H9 (cell line): ENCODE data around the gene QPRT. TPM values are rescaled to one million over a fixed set of nuclear protein-coding genes. Genes with fewer than 3 reads are reported as not detected.

Source experiments
- DNase-seq: peaks from one replicate; pipeline ENCODE4 v3.0.0-alpha.2; 2017
- H2AFZ ChIP-seq: one replicate; pipeline ENCODE4 v1.6.1; 2013; ENCODE audit warnings: mild to moderate bottlenecking, low read length, control low read depth, moderate library complexity
- H2AK5ac ChIP-seq: 2 replicates; pipeline ENCODE4 v1.6.1; 2013; ENCODE audit warnings: low read length, control low read depth, mixed read lengths; ENCODE audit not compliant: insufficient read length
- H2BK120ac ChIP-seq: one replicate; pipeline ENCODE4 v1.6.1; 2013; ENCODE audit warnings: low read depth, mild to moderate bottlenecking, low read length, control low read depth, inconsistent platforms; ENCODE audit not compliant: poor library complexity, severe bottlenecking
- H2BK12ac ChIP-seq: 2 replicates; pipeline ENCODE4 v1.6.1; 2013; ENCODE audit warnings: low read length, control low read depth, mixed read lengths, low read depth; ENCODE audit not compliant: insufficient read length
- H2BK15ac ChIP-seq: 2 replicates; pipeline ENCODE4 v1.6.1; 2013; ENCODE audit warnings: low read depth, low read length, control low read depth
- H2BK20ac ChIP-seq: one replicate; pipeline ENCODE4 v1.6.1; 2013; ENCODE audit warnings: low read depth, mild to moderate bottlenecking, low read length, control low read depth, inconsistent platforms; ENCODE audit not compliant: poor library complexity, severe bottlenecking
- H2BK5ac ChIP-seq: 2 replicates; pipeline ENCODE4 v1.6.1; 2013; ENCODE audit warnings: low read length, control low read depth, mixed read lengths; ENCODE audit not compliant: insufficient read length
- H3K14ac ChIP-seq: 2 replicates; pipeline ENCODE4 v1.6.1; 2013; ENCODE audit warnings: low read length, control low read depth; ENCODE audit not compliant: insufficient read depth
- H3K18ac ChIP-seq: 2 replicates; pipeline ENCODE4 v1.6.1; 2013; ENCODE audit warnings: low read depth, mild to moderate bottlenecking, mixed read lengths, low read length, control low read depth; ENCODE audit not compliant: insufficient read length
- H3K23ac ChIP-seq: 2 replicates; pipeline ENCODE4 v1.6.1; 2013; ENCODE audit warnings: low read length, control low read depth, mixed read lengths, low read depth; ENCODE audit not compliant: insufficient read length
- H3K23me2 ChIP-seq: 2 replicates; pipeline ENCODE4 v1.6.1; 2013; ENCODE audit warnings: low read depth, mild to moderate bottlenecking, mixed read lengths, low read length, control low read depth; ENCODE audit not compliant: insufficient read length, poor library complexity, severe bottlenecking
- H3K27ac ChIP-seq: 2 replicates; pipeline ENCODE4 v1.5.1; 2013; ENCODE audit warnings: low read length, control low read depth, mixed read lengths, low read depth; ENCODE audit not compliant: insufficient read length
- H3K27me3 ChIP-seq: 2 replicates; pipeline ENCODE4 v1.6.1; 2013; ENCODE audit warnings: low read length, control low read depth, inconsistent platforms; ENCODE audit not compliant: insufficient read depth
- H3K4ac ChIP-seq: 2 replicates; pipeline ENCODE4 v1.6.1; 2013; ENCODE audit warnings: low read depth, mild to moderate bottlenecking, control low read depth, inconsistent platforms, low read length, moderate library complexity
- H3K4me1 ChIP-seq: 2 replicates; pipeline ENCODE4 v1.6.1; 2013; ENCODE audit warnings: low read length, control low read depth, inconsistent platforms; ENCODE audit not compliant: insufficient read depth
- H3K4me2 ChIP-seq: 2 replicates; pipeline ENCODE4 v1.6.1; 2013; ENCODE audit warnings: low read length, control low read depth, mixed read lengths; ENCODE audit not compliant: insufficient read length, insufficient read depth
- H3K56ac ChIP-seq: 2 replicates; pipeline ENCODE4 v1.6.1; 2013; ENCODE audit warnings: low read depth, mild to moderate bottlenecking, mixed read lengths, low read length, control low read depth; ENCODE audit not compliant: insufficient read length
- H3K79me1 ChIP-seq: 2 replicates; pipeline ENCODE4 v1.6.1; 2013; ENCODE audit warnings: low read depth, mild to moderate bottlenecking, moderate library complexity, low read length, control low read depth, inconsistent platforms; ENCODE audit not compliant: insufficient read depth, poor library complexity, severe bottlenecking
- H3K79me2 ChIP-seq: 2 replicates; pipeline ENCODE4 v1.6.1; 2013; ENCODE audit warnings: low read length, control low read depth, inconsistent platforms; ENCODE audit not compliant: insufficient read depth
- H3K9ac ChIP-seq: 2 replicates; pipeline ENCODE4 v1.6.1; 2013; ENCODE audit warnings: low read length, control low read depth, mixed read lengths; ENCODE audit not compliant: insufficient read length; ENCODE audit errors: extremely low read depth
- H3K9me3 ChIP-seq: one replicate; pipeline ENCODE4 v1.6.1; 2013; ENCODE audit warnings: low read depth, low read length, inconsistent platforms; ENCODE audit not compliant: control insufficient read depth
- H3T11ph ChIP-seq: one replicate; pipeline ENCODE4 v1.6.1; 2013; ENCODE audit warnings: mild to moderate bottlenecking, low read length, control low read depth, inconsistent platforms
- H4K20me1 ChIP-seq: one replicate; pipeline ENCODE4 v1.6.1; 2013; ENCODE audit not compliant: control insufficient read depth, insufficient read length, insufficient read depth
- H4K5ac ChIP-seq: 2 replicates; pipeline ENCODE4 v1.6.1; 2013; ENCODE audit warnings: low read depth, mild to moderate bottlenecking, mixed read lengths, low read length, control low read depth; ENCODE audit not compliant: insufficient read length
- H4K8ac ChIP-seq: replicated peaks from 2 replicates; pipeline ENCODE4 v1.6.1; 2013; ENCODE audit warnings: low read length, control low read depth, mixed read lengths, low read depth; ENCODE audit not compliant: insufficient read length
- H4K91ac ChIP-seq: 2 replicates; pipeline ENCODE4 v1.6.1; 2013; ENCODE audit warnings: low read depth, mild to moderate bottlenecking, moderate library complexity, mixed read lengths, low read length, control low read depth; ENCODE audit not compliant: insufficient read length
- H3K27ac Mint-ChIP-seq, 3 experiments: 2 replicates in 2 of 3; 3 replicates in 1 of 3; pipeline ENCODE4 v1.8.0; 2020 to 2021; ENCODE audit warnings: mixed read lengths in 3 of 3, mild to moderate bottlenecking in 1 of 3, moderate library complexity in 1 of 3
- H3K27me3 Mint-ChIP-seq: 2 replicates; pipeline ENCODE4 v1.8.0; 2021; ENCODE audit warnings: low read depth, mild to moderate bottlenecking, moderate library complexity, mixed read lengths
- H3K36me3 Mint-ChIP-seq, 3 experiments: 2 replicates in 2 of 3; 3 replicates in 1 of 3; pipeline ENCODE4 v1.8.0; 2020 to 2021; ENCODE audit warnings: low read depth in 3 of 3, mixed read lengths in 3 of 3; ENCODE audit not compliant: insufficient read depth in 1 of 3
- H3K4me1 Mint-ChIP-seq, 2 experiments: 2 replicates each; pipeline ENCODE4 v1.8.0; 2020; ENCODE audit warnings: mixed read lengths in 2 of 2
- H3K4me3 Mint-ChIP-seq, 2 experiments: 2 replicates in 1 of 2; 3 replicates in 1 of 2; pipeline ENCODE4 v1.8.0; 2020 to 2021; ENCODE audit warnings: mild to moderate bottlenecking in 2 of 2, mixed read lengths in 2 of 2, moderate library complexity in 1 of 2
- H3K9me3 Mint-ChIP-seq, 2 experiments: 2 replicates in 1 of 2; 3 replicates in 1 of 2; pipeline ENCODE4 v1.8.0; 2020; ENCODE audit warnings: mild to moderate bottlenecking in 2 of 2, mixed read lengths in 2 of 2, moderate library complexity in 1 of 2
- WGBS: extraction: QIAGEN DNeasy Blood & Tissue Kit; methylation state at CpG from one replicate; pipeline ENCODE4 v1.1.7; 2013; ENCODE audit warnings: missing lambda C conversion rate, low lambda C conversion rate, mixed read lengths; ENCODE audit not compliant: insufficient read length; ENCODE audit errors: extremely low coverage; 5-methylcytosine and 5-hydroxymethylcytosine counted together
- total RNA-seq: library from RNA; stranded (reverse); gene quantifications from 2 replicates; pipeline ENCODE4 v1.2.1, GENCODE V29; 2021
- TF ChIP-seq, protein P1 (sequence below): fragments of 200-600 bp; sonication (generic); conservative IDR thresholded peaks from 3 replicates; pipeline ENCODE4 v1.8.0; 2021; ENCODE audit warnings: antibody characterized with exemption, mild to moderate bottlenecking

QPRT gene
- total RNA-seq, 1 experiment from 2014 or later: 107 TPM

DNA sequence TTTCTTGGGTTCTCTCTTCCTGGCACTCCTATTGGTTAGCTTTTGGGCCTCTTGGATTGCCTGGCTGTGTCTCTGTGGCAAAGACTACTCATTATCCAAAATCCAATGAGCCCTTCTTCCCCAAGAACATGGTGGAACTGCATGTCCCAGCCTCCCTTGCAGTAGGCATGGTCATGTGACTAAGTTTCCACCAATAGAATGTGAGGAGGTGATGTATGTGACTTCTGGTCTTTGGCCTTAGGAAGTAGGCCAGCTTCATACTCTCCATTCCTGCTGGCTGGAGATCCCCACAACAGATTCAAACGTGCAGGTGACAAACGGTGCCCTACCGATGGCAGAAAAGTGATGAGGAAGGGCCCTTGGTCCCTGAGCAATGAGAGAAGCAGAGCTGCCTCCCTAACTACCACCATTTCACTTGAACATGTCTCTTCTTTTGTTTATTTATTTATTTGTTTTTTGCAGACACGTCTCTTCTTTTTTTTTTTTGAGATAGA lies 33.2 kb upstream of the QPRT start:
- Histone ChIP-seq H4K5ac (no peak overlapping the region), H2AK5ac (no peak overlapping the region), H3K9ac (no peak overlapping the region), H2BK5ac (no peak overlapping the region), H3K9me3 (no peaks in the 10 kb centered on the region), H2BK15ac (no peak overlapping the region), H3T11ph (no peak overlapping the region), H2BK12ac (no peak overlapping the region), H2BK20ac (no peak overlapping the region), H3K23me2 (no peaks in the 10 kb centered on the region), H4K8ac (no peak overlapping the region), H4K20me1 (no peaks in the 10 kb centered on the region), H3K4ac (no peak overlapping the region), H3K79me1 (no peaks in the 10 kb centered on the region), H3K14ac (no peak overlapping the region), H3K18ac (no peak overlapping the region), H3K23ac (no peak overlapping the region), H3K4me1 (peaks cover 2% of the 10 kb centered on the region; the same call in 1 of the 2 replicates), H3K27me3 (no peaks in the 10 kb centered on the region), H3K4me2 (no peak overlapping the region), H4K91ac (no peak overlapping the region), H3K56ac (no peak overlapping the region), H3K79me2 (no peaks in the 10 kb centered on the region), H2BK120ac (no peak overlapping the region), H3K27ac (no peak overlapping the region), H2AFZ (no peak overlapping the region)
- no peaks in the 10 kb centered on the region for H3K36me3 Mint-ChIP-seq
- no peak for DNase-seq
- H3K9me3 Mint-ChIP-seq: no peaks in the 10 kb centered on the region
- WGBS: no CpG with 5 or more reads among the region's 4 CpGs
- TF ChIP-seq, protein P1, sequence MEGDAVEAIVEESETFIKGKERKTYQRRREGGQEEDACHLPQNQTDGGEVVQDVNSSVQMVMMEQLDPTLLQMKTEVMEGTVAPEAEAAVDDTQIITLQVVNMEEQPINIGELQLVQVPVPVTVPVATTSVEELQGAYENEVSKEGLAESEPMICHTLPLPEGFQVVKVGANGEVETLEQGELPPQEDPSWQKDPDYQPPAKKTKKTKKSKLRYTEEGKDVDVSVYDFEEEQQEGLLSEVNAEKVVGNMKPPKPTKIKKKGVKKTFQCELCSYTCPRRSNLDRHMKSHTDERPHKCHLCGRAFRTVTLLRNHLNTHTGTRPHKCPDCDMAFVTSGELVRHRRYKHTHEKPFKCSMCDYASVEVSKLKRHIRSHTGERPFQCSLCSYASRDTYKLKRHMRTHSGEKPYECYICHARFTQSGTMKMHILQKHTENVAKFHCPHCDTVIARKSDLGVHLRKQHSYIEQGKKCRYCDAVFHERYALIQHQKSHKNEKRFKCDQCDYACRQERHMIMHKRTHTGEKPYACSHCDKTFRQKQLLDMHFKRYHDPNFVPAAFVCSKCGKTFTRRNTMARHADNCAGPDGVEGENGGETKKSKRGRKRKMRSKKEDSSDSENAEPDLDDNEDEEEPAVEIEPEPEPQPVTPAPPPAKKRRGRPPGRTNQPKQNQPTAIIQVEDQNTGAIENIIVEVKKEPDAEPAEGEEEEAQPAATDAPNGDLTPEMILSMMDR: no peak
- peak overlapping the region in 1 of 3 experiments; percentile 78; a peak in 1 of 7 replicates for H3K27ac Mint-ChIP-seq
- no peak overlapping the region for H3K4me3 Mint-ChIP-seq
- peaks cover 9 to 13% of the 10 kb centered on the region in 2 experiments for H3K4me1 Mint-ChIP-seq
- no peaks in the 10 kb centered on the region for H3K27me3 Mint-ChIP-seq
